HG02798 (cell line): Measurements from ENCODE around the gene OR1F1.
A peak's percentile ranks its signal among the peaks of the same experiment; 100 is the strongest.
"Not testable (repeated sequence)": the region's sequence is repeated elsewhere in the genome, so short reads cannot be mapped to it uniquely, and the experiment has no call there.

Experiments used
- ATAC-seq: cut with Tn5 transposase; IDR thresholded peaks from one replicate; pipeline ENCODE4 v1.9.1; 2021; ENCODE audit warnings: mild to moderate bottlenecking; ENCODE audit not compliant: unreplicated experiment, poor library complexity

Gene OR1F1

GRCh38 chr16:3150346-3151218, 37.4 kb upstream of the OR1F1 start:
- peak; percentile 84 for ATAC-seq

- ATAC-seq: no peak
Observed at GRCh38 chr16:3152027-3152276, 36.1 kb upstream of the OR1F1 start.

- peak; percentile 25 for ATAC-seq
Observed at GRCh38 chr16:3152277-3152990, 35.6 kb upstream of the OR1F1 start.

- no peak for ATAC-seq
Observed at GRCh38 chr16:3152991-3153368, 35.0 kb upstream of the OR1F1 start.

GRCh38 chr16:3155181-3155580, 32.8 kb upstream of the OR1F1 start:
- ATAC-seq: no peak

- ATAC-seq: no peak
Observed at GRCh38 chr16:3155972-3156371, 32.0 kb upstream of the OR1F1 start.

GRCh38 chr16:3157229-3158025, 30.6 kb upstream of the OR1F1 start:
- no peak for ATAC-seq

GRCh38 chr16:3158026-3158509, 29.9 kb upstream of the OR1F1 start:
- ATAC-seq: no peak

- ATAC-seq: peak; percentile 45
Observed at GRCh38 chr16:3158510-3159314, 29.3 kb upstream of the OR1F1 start.

GRCh38 chr16:3161235-3162018, 26.6 kb upstream of the OR1F1 start:
- ATAC-seq: no peak

- ATAC-seq: no peak
Observed at GRCh38 chr16:3164121-3164991, 23.6 kb upstream of the OR1F1 start.

GRCh38 chr16:3165111-3165822, 22.7 kb upstream of the OR1F1 start:
- ATAC-seq: no peak

GRCh38 chr16:3166505-3166886, 21.5 kb upstream of the OR1F1 start:
- ATAC-seq: no peak

- ATAC-seq: not testable (repeated sequence)
Observed at GRCh38 chr16:3168729-3169128, 19.3 kb upstream of the OR1F1 start.

- ATAC-seq: no peak
Observed at GRCh38 chr16:3170440-3171180, 17.4 kb upstream of the OR1F1 start.

- ATAC-seq: peak; percentile 52
Observed at GRCh38 chr16:3171181-3171854, 16.7 kb upstream of the OR1F1 start.
